ENCODE measurements around the gene CCDC14. TPM values are rescaled to one million over a fixed set of nuclear protein-coding genes. Genes with fewer than 3 reads are reported as not detected.
A peak's percentile ranks its signal among the peaks of the same experiment; 100 is the strongest.

Gene CCDC14
- total RNA-seq, 1 experiment from 2014 or later = 23.8 TPM

DNA sequence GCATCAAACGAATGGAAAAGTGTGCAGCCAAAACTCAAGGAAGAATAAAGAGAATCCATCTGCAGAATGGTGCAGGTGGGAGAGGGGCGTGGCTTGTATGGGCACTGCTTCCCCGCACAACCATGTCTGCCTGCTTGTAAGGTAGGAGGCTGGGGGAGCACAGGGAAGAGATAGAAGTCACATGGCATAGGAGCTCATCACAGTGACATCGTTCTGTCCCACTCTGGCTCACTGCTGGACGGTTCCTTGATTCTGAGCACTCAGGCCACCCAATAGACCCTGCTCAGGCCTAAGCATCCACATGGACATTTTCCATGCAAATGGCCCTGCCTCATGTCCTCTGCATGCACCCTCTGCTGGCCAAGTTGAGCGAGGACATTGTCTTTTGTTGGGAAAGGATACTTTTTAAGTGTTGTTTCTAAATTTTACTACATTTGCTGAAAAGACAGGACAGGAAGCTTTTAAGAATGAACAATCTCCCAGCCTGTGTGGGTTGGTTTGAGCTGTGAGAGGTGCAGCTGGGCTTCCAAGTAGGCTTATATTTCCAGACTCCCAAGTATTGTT, 79.9 kb downstream of the CCDC14 start:
- intact Hi-C loops (cut with micrococcal nuclease) = loop anchor here (1.0 kb wide), 1 partner anchor 158 kb away; no protein-coding TSS in a partner anchor
- no TSS peak for BruUV-seq (replicated peaks)
- Mint-ChIP-seq H3K9me3 (ENCODE audit: unreplicated experiment) (no peaks in the 10 kb centered on the region), H3K4me3 (ENCODE audit: unreplicated experiment) (no peak overlapping the region), H3K27me3 (ENCODE audit: insufficient read depth, unreplicated experiment) (peaks cover 14% of the 10 kb centered on the region), H3K27ac (ENCODE audit: low read depth, unreplicated experiment) (no peak overlapping the region), H3K36me3 (ENCODE audit: insufficient read depth, unreplicated experiment) (no peaks in the 10 kb centered on the region), H3K4me1 (ENCODE audit: insufficient read depth, unreplicated experiment) (no peaks in the 10 kb centered on the region)
- peak; percentile 29 for TF ChIP-seq CTCF (IDR thresholded peaks at IDR 0.05; ENCODE audit: unreplicated experiment)
- ChIA-PET CTCF (interaction anchor here (0.5 to 1.4 kb wide), 11 partner anchors 9 to 588 kb away, joined by 3 to 5 read pairs (median 3); no protein-coding TSS in a partner anchor), POLR2A (no interaction called here)
- peak; percentile 50 for DNase-seq (ENCODE audit: unreplicated experiment)

- no TSS peak for BruUV-seq (replicated peaks)
- ChIA-PET POLR2A (interaction anchor here (0.7 kb wide), 2 partner anchors 293 to 340 kb away, joined by 3 read pairs; no protein-coding TSS in a partner anchor), CTCF (interaction anchor here (0.7 kb wide), 1 partner anchor 233 kb away, joined by 3 read pairs; no protein-coding TSS in a partner anchor)
- no peak for DNase-seq (ENCODE audit: unreplicated experiment)
- no peaks in the 10 kb centered on the region for H3K4me1 Mint-ChIP-seq (ENCODE audit: insufficient read depth, unreplicated experiment)
- H3K27me3 Mint-ChIP-seq (ENCODE audit: insufficient read depth, unreplicated experiment) = no peaks in the 10 kb centered on the region
- intact Hi-C loops (cut with micrococcal nuclease) = no loop called here
- no peak overlapping the region for H3K4me3 Mint-ChIP-seq (ENCODE audit: unreplicated experiment)
- no peak for TF ChIP-seq CTCF (IDR thresholded peaks at IDR 0.05; ENCODE audit: unreplicated experiment)
- H3K27ac Mint-ChIP-seq (ENCODE audit: low read depth, unreplicated experiment) = no peak overlapping the region
- no peaks in the 10 kb centered on the region for H3K36me3 Mint-ChIP-seq (ENCODE audit: insufficient read depth, unreplicated experiment)
- H3K9me3 Mint-ChIP-seq (ENCODE audit: unreplicated experiment) = no peaks in the 10 kb centered on the region
Measured at GRCh38 chr3:123878807-123879206, 82.2 kb downstream of the CCDC14 start.

- Mint-ChIP-seq H3K27me3 (ENCODE audit: insufficient read depth, unreplicated experiment) (peaks cover 8% of the 10 kb centered on the region), H3K36me3 (ENCODE audit: insufficient read depth, unreplicated experiment) (no peaks in the 10 kb centered on the region), H3K9me3 (ENCODE audit: unreplicated experiment) (no peaks in the 10 kb centered on the region), H3K4me1 (ENCODE audit: insufficient read depth, unreplicated experiment) (no peaks in the 10 kb centered on the region), H3K4me3 (ENCODE audit: unreplicated experiment) (no peak overlapping the region), H3K27ac (ENCODE audit: low read depth, unreplicated experiment) (no peak overlapping the region)
- CTCF ChIA-PET = no interaction called here
- no peak for TF ChIP-seq CTCF (IDR thresholded peaks at IDR 0.05; ENCODE audit: unreplicated experiment)
- no TSS peak for BruUV-seq (replicated peaks)
- intact Hi-C loops (cut with micrococcal nuclease) = no loop called here
- DNase-seq (ENCODE audit: unreplicated experiment) = no peak
- POLR2A ChIA-PET = no interaction called here
Measured at GRCh38 chr3:123877965-123878364, 83.1 kb downstream of the CCDC14 start.

DNA sequence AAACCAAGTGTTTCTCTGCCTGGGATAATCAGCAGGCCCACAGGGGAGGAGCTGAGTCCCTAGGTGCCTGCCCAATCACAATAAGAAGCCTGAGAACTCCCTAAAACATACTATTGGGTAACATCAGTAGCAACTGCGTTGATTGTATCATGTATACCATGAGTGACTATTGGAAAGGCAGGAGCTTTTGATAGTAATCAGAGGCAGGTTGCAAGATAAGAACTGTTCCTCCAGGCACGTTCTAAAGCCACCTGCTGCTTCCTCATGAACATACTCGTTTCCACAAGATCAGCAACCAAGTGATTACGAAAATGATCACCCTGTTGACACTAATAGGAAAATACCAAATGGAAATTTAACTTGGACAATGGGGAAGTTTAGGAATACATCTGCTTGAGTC, 83.6 kb downstream of the CCDC14 start:
- Mint-ChIP-seq H3K27ac (ENCODE audit: low read depth, unreplicated experiment) (no peak overlapping the region), H3K9me3 (ENCODE audit: unreplicated experiment) (no peaks in the 10 kb centered on the region), H3K4me3 (ENCODE audit: unreplicated experiment) (no peak overlapping the region), H3K27me3 (ENCODE audit: insufficient read depth, unreplicated experiment) (peaks cover 12% of the 10 kb centered on the region), H3K36me3 (ENCODE audit: insufficient read depth, unreplicated experiment) (no peaks in the 10 kb centered on the region), H3K4me1 (ENCODE audit: insufficient read depth, unreplicated experiment) (no peaks in the 10 kb centered on the region)
- intact Hi-C loops (cut with micrococcal nuclease) = no loop called here
- no TSS peak for BruUV-seq (replicated peaks)
- CTCF ChIA-PET = no interaction called here
- DNase-seq (ENCODE audit: unreplicated experiment) = no peak
- no peak for TF ChIP-seq CTCF (IDR thresholded peaks at IDR 0.05; ENCODE audit: unreplicated experiment)
- POLR2A ChIA-PET = no interaction called here
